ENCODE results near the gene ANXA4. TPM values are rescaled to one million over a fixed set of nuclear protein-coding genes. Genes with fewer than 3 reads are reported as not detected.

ANXA4 gene
- total RNA-seq, 1 experiment from 2014 or later = 82.9 TPM

DNA sequence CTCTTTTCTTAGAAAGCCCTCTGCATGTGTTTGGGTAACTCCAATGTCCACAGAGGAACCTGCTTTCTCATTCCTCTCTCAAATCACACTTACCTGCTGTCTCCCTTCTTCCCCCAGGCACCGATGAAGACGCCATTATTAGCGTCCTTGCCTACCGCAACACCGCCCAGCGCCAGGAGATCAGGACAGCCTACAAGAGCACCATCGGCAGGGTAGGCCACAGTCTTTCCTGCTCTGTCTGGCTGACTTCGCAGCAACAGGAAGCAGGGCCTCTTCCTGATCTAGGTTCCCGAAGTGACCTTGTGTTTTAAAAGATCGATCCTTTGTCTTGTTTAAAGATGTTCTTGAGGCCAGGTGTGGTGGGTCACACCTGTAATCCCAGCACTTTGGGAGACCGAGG lies 62.5 kb downstream of the ANXA4 start:
- intact Hi-C loops (cut with micrococcal nuclease; ENCODE audit: unreplicated experiment) = no loop called here
- no peaks in the 10 kb centered on the region for H3K27me3 ChIP-seq (ENCODE audit: insufficient read depth, low read depth)
- POLR2A ChIA-PET (ENCODE audit: unreplicated experiment) = no interaction called here
- peaks cover 5% of the 10 kb centered on the region; the same call in 1 of the 2 replicates for H3K4me1 ChIP-seq (replicated peaks; ENCODE audit: insufficient read depth)
- H3K79me2 ChIP-seq (ENCODE audit: low read depth) = no peaks in the 10 kb centered on the region
- no peaks in the 10 kb centered on the region for H3F3A ChIP-seq (ENCODE audit: insufficient read depth, low read depth)
- H3K9me3 ChIP-seq (ENCODE audit: insufficient read depth, low read depth) = no peaks in the 10 kb centered on the region
- no peak overlapping the region for H2AFZ ChIP-seq
- H3K9me2 ChIP-seq (ENCODE audit: insufficient read depth) = no peaks in the 10 kb centered on the region
- no peak for TF ChIP-seq CTCF (conservative IDR thresholded peaks at IDR 0.05)
- no peak for TF ChIP-seq EZH2 (IDR thresholded peaks at IDR 0.05; ENCODE audit: low read depth)
- H3K4me3 ChIP-seq = no peak overlapping the region
- H3K36me3 ChIP-seq (ENCODE audit: low read depth) = no peaks in the 10 kb centered on the region; the same call in 1 of the 2 replicates
- BruUV-seq (replicated peaks) = no TSS peak
- CTCF ChIA-PET = no interaction called here
- no peak overlapping the region for H3K27ac ChIP-seq
- no peak for DNase-seq
- H4K20me1 ChIP-seq (ENCODE audit: insufficient read depth) = no peaks in the 10 kb centered on the region
- no peak overlapping the region for H3K4me2 ChIP-seq

GRCh38 chr2:69805887-69806286 lies 64.0 kb downstream of the ANXA4 start:
- Histone ChIP-seq H3K9me2 (ENCODE audit: insufficient read depth) (no peaks in the 10 kb centered on the region), H3K4me1 (replicated peaks; ENCODE audit: insufficient read depth) (no peaks in the 10 kb centered on the region), H3K4me2 (no peak overlapping the region), H3K4me3 (no peak overlapping the region), H3K79me2 (ENCODE audit: low read depth) (no peaks in the 10 kb centered on the region), H3K27me3 (ENCODE audit: insufficient read depth, low read depth) (no peaks in the 10 kb centered on the region), H3K27ac (no peak overlapping the region), H3F3A (ENCODE audit: insufficient read depth, low read depth) (no peaks in the 10 kb centered on the region), H3K9me3 (ENCODE audit: insufficient read depth, low read depth) (no peaks in the 10 kb centered on the region), H4K20me1 (ENCODE audit: insufficient read depth) (no peaks in the 10 kb centered on the region), H2AFZ (no peak overlapping the region), H3K36me3 (ENCODE audit: low read depth) (no peaks in the 10 kb centered on the region; the same call in 1 of the 2 replicates)
- intact Hi-C loops (cut with micrococcal nuclease; ENCODE audit: unreplicated experiment) = no loop called here
- POLR2A ChIA-PET (ENCODE audit: unreplicated experiment) = no interaction called here
- no peak for TF ChIP-seq CTCF (conservative IDR thresholded peaks at IDR 0.05)
- no peak for TF ChIP-seq EZH2 (IDR thresholded peaks at IDR 0.05; ENCODE audit: low read depth)
- CTCF ChIA-PET = no interaction called here
- no peak for DNase-seq
- no TSS peak for BruUV-seq (replicated peaks)

DNA sequence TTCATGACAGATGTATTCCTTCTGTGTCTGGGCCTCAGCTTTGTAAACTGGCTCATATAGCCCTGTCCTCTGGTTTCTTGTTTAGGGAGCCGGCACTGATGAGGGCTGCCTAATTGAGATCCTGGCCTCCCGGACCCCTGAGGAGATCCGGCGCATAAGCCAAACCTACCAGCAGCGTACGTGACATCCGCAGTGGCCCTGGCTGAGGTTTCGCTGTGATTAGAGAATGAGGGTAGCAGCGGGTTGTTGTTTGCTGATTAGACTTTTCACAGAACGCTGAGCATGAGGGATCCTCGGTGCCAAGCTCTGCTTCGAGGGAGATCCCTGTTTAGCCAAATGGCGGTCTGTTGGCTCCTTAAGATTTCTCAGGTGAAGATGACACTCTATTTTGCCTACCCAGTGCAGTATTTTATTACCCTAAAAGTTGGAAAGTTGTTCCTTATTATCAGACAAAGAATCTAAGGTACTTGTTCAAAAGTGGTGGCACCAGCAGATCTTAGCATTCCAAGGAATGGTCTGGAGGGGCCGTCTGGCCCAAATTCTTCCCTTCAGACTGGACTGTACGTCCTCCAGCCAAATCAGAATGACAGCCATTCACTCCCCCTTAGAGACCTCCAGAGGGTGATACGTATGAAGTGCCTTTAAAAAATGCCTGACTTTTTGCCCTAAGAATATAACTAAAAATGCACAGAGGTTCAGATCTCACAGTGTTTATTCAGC lies 66.0 kb downstream of the ANXA4 start:
- TF ChIP-seq EZH2 (IDR thresholded peaks at IDR 0.05; ENCODE audit: low read depth) = no peak
- no peak for TF ChIP-seq CTCF (conservative IDR thresholded peaks at IDR 0.05)
- H3K36me3 ChIP-seq (ENCODE audit: low read depth) = no peaks in the 10 kb centered on the region; the same call in 1 of the 2 replicates
- H3K27me3 ChIP-seq (ENCODE audit: insufficient read depth, low read depth) = no peaks in the 10 kb centered on the region
- H3K4me3 ChIP-seq = no peak overlapping the region
- POLR2A ChIA-PET (ENCODE audit: unreplicated experiment) = no interaction called here
- intact Hi-C loops (cut with micrococcal nuclease; ENCODE audit: unreplicated experiment) = no loop called here
- no peaks in the 10 kb centered on the region for H3K4me1 ChIP-seq (replicated peaks; ENCODE audit: insufficient read depth)
- no peaks in the 10 kb centered on the region for H3K79me2 ChIP-seq (ENCODE audit: low read depth)
- CTCF ChIA-PET = no interaction called here
- no peaks in the 10 kb centered on the region for H3F3A ChIP-seq (ENCODE audit: insufficient read depth, low read depth)
- no peak for DNase-seq
- H2AFZ ChIP-seq = no peak overlapping the region
- H3K4me2 ChIP-seq = no peak overlapping the region
- no peaks in the 10 kb centered on the region for H3K9me2 ChIP-seq (ENCODE audit: insufficient read depth)
- no peak overlapping the region for H3K27ac ChIP-seq
- no TSS peak for BruUV-seq (replicated peaks)
- H3K9me3 ChIP-seq (ENCODE audit: insufficient read depth, low read depth) = no peaks in the 10 kb centered on the region
- H4K20me1 ChIP-seq (ENCODE audit: insufficient read depth) = no peaks in the 10 kb centered on the region
